Ramos (cell line): ENCODE measurements around the gene RHBDD3.
"Not testable (repeated sequence)": the region's sequence is repeated elsewhere in the genome, so short reads cannot be mapped to it uniquely, and the experiment has no call there.

Experiments
- in situ Hi-C: fragments of 300-500 bp; cut with MboI; formaldehyde crosslinking; loops from one replicate; pipeline ENCODE4 v1.14.3; 2022; ENCODE audit warnings: low sequenced_read_pairs; ENCODE audit not compliant: unreplicated experiment

Gene RHBDD3

DNA sequence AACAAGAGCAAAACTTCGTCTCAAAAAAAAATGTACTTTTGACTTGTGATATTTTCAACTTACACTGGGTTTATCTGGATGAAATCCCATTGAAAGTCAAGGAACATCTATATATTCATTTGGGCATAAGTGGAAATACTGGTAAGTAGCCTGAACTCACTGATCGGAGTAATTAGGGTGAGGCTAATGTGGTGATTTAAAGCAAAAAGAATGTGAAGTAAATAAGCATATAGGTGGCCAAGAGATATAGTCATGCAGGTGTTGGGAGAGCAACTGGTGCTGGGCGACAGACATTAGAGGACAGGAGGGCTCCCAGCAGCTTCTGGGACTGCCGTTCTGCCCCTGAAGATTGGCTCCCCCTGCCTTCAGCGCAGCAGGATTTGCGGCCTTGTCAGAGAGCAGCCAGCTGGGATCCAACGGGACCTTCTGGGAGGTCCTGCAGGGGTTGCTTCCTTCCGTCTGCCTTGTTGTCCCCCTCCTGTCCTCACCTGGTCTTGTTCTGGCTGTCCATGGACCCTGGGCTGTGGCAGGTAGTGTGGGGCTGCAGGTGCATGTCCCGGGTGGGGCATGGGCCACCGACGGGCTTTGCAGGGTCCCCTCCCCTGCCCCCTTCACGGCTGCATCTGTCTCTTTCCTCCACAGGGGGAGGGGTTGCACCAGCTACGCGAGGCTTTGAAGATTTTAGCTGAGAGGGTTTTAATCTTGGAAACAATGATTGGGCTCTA is 14.1 kb downstream of the RHBDD3 start:
- in situ Hi-C loops: no loop called here

DNA sequence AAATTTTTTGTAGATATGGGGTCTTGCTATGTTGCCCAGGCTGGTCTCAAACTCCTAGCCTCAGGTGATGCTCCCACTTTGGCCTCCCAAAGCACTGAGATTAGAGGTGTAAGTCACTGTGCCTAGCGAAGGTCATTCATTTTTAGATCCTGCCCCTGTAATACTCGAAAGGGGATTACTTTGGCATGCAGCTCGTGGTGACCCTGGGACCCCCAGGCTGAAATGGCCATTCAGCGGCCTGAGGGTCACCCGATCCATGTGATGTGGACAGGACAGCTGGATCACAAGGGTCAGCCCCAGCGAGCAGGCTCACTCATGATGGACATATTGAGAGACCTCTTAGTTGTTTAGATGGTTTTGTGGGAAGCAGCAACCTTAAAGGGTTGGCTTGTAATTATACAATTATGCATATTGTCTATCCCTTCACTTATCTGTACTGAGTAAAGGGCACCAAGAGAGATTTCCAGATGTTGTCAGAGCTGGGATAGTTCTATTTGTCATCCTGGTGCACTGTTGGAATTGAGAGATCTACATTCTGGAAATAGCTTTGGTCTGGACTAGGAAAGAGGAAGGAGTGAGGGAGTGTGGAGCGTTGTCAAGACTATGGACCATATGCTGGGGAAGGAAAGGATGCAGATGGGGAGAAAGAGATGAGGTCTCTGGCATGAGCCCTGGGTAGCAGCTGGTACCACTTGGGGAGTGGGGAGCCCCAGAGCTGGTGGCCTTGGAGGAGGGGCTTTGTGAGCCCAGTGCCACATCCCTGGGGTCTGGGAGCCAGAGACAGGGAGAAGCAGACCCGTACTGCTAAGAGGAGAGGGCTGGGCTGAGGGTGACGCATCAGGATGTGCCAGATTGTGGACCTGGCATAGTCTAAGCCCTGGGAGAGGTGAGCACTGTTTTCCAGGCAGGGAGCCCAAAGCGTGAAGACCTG is 15.5 kb downstream of the RHBDD3 start:
- in situ Hi-C loops: no loop called here

DNA sequence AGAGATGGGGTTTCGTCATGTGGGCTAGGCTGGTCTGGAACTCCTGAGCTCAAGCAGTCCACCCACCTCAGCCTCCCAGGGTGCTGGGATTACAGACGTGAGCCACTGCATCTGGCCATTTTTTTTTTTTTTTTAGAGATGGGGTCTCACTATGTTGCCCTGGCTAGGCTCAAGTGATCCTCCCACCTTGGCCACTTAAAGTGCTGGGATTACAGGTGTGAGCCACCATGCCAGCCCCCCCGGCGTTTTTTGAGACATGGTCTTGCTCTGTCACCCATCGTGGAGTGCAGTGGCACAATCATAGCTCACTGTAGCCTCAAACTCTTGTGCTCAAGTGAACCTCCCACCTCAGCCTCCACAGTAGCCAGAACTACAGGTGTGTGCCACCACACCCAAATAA is 16.5 kb downstream of the RHBDD3 start:
- in situ Hi-C loops: no loop called here

DNA sequence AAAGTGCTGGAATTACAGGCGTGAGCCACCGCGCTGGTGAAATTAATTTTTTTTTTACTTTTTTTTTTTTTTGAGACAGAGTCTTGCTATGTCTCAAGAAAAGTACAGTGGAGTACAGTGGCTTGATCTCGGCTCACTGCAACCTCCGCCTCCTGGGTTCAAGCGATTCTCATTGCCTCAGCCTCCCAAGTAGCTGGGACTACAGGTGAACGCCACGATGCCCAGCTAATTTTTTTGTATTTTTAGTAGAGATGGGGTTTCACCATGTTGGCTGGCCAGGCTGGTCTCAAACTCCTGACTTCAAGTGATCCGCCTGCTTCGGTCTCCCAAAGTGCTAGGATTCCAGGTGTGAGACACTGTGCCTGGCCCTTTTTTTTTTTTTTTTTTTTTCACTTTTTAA is 19.9 kb downstream of the RHBDD3 start:
- in situ Hi-C loops: not testable (repeated sequence)

DNA sequence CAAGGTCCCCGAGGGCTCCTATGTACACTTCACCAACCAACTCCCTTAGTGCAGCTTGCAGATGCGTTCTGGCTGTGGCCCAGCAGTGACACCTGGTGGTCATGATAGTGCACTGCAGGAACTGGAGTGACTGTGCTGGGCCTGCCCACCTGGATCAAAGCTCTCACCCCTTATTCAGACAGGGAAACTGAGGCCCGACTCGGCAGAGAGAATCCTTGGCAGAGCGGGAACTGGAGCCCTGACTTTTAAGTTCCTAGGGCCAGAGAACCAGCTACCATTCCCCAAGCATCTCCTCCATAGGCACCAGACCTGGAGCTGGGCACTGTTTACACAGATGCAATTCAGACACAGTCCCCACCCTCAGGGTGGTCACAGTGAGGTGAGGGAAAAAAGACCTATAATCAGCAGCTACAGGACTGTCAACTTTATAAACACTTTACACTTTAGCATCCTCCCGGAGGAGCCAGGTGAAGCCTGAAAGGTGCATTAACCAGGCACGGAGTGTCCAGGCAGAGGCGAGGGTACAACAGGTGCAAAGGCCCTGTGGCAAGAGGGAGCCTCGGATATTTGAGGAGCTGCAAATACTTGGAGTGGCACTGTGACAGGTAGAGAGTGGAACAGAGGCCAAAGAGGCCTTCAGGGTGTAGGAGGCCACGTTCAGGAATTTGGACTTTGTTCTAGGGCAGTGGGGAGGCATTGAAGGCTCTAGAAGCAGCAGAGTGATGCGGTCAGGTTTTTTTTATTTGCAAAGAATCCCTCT is 22.0 kb downstream of the RHBDD3 start:
- in situ Hi-C loops: no loop called here

DNA sequence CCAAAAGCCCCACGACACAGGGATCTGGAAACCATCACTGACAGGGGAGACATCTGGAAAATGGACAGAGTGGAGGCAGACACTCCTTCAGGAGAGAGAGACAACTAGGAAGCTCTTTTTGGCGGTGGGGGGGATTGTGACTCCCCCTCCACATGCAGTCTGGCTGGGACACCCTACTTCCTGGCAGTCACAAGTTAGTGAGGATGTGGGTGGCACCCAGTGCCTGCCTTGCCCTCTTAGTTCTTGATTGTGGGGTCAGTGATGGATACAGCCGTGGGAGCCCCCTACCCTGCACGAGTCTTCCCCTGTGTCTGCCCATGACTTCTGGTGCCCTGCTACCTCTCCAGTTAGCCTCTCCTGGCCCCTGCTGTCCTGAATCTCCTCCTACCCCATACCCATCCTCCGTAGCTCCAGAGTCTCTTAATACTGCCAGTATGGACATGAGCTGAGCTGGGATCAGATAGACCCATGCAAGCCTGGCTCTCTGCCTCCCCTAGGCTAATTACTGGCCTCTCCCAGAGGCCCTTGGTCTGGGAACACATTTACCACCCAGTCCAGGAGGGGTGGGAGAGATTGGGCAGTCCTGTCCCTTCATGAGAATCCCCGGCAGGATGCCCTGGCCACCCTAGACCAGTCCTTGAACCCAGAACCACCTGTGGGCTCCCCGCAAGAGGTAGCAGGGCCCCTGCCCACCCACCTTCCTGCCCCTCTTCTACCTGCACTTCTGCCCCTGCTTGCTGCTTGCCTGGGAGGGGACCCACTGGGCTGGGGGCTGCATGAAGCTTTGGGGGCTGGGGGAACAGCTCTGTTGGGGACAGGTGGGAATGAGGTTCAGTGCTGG is 22.8 kb downstream of the RHBDD3 start:
- in situ Hi-C loops: no loop called here

DNA sequence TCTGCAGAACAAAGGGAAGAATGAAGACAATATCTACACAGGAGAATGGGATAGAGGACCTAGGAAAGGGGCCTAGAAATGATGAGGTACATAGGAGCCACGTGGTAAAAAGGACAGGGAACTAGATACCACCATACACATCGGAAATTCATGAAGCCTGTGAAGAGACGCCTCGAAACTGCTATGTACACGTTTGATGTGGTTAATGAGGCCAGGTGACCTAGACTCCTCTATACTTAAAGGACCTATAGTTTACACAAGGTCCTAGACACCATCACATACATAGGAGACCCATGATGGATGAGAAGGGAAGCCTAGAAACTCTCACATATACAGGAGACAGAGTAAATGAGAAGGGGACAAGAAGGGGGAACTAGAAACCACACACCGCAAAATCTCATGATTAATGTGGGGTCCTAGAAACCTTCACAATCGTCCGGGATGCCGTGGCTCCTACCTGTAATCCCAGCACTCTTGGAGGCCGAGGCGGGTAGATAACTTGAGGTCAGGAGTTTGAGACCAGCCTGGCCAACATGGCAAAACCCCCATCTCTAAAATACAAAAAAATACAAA is 23.8 kb downstream of the RHBDD3 start:
- in situ Hi-C loops: no loop called here

DNA sequence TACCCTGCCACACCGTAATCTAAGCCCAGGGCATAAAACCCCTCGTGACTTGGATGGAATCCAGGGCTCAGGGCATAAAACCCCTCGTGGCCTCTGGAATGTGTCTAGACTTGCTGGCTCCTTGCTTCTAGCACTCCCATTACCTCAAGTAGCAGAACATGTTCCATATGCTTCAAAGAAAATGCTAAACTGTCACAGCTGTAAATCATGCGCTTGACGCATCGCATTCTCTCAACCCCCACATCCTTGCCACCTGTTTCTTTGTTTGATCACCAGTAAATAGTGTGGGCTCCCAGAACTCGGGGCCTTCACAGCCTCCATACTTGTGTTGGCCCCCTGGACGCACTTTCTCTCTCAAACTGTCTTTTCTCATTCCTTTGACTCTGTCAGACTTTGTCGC is 27.3 kb downstream of the RHBDD3 start:
- in situ Hi-C loops: not testable (repeated sequence)

DNA sequence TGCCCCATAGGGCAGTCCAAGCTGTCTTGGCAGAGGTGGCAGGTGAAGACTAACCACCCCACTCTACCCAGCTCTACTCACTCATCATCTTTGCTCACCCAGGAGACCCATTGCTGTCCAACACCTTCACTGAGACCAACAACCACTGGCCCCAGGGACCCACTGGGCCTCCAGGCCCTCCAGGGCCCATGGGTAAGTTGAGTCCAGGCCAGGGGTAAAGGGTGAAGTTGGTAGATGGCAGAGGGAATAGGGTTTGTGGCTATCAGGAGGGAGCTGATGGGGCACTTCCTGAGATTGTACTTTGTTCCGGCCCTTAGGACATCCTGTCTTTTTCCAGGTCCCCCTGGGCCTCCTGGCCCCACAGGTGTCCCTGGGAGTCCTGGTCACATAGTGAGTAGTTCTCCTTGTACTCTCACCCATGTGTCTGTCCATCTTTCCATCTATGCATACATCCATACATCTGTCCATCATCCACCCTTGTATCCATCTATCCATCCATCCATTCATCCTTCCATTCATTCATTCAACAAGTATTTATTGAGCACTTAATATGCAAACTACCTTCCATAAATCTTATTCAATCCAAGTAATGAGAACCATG is 34.4 kb downstream of the RHBDD3 start:
- in situ Hi-C loops: no loop called here

DNA sequence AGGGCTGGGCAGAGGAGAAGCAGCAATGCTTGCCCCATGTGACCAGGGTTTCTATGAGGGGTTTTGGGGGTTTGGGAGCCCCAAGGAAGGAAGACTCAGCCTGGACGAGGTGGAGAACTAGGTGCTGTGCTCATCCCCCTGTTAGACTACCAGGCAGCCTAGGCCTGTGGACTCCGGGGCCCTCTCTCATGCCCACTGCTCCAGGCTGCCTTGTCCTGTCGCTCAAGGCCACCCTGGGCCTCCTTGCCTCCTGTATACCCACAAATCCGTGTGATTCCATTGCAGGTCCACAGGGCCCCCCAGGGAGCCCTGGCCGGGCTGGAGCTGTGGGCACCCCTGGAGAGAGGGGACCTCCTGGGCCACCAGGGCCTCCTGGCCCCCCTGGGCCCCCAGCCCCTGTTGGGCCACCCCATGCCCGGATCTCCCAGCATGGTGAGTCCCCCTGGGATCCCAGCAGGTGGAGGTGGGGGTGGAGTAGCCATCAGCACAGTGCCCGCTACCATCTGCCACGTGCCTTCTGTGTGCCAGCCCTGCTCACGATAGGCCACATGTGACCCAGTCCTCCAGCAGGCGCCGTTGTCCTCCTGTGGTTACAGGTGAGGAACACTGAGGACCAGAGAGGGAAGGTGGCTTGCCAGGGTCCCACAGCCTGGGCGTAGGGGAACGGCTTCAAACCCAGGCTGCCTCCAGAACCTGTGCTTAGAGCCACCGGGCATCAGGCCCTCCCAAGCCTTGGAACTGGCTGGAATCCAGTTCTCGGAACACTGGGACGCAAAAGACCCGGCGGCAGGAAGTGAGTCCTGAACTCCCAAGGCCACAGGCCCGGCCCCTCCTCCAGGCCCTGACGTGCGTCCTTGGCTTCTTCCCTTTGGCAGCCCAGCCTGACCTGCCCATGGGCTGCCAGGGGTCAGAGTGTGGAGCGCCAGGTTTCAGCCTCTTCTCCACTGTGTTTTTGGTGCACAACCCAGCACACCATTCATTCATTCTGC is 35.5 kb downstream of the RHBDD3 start:
- in situ Hi-C loops: no loop called here

DNA sequence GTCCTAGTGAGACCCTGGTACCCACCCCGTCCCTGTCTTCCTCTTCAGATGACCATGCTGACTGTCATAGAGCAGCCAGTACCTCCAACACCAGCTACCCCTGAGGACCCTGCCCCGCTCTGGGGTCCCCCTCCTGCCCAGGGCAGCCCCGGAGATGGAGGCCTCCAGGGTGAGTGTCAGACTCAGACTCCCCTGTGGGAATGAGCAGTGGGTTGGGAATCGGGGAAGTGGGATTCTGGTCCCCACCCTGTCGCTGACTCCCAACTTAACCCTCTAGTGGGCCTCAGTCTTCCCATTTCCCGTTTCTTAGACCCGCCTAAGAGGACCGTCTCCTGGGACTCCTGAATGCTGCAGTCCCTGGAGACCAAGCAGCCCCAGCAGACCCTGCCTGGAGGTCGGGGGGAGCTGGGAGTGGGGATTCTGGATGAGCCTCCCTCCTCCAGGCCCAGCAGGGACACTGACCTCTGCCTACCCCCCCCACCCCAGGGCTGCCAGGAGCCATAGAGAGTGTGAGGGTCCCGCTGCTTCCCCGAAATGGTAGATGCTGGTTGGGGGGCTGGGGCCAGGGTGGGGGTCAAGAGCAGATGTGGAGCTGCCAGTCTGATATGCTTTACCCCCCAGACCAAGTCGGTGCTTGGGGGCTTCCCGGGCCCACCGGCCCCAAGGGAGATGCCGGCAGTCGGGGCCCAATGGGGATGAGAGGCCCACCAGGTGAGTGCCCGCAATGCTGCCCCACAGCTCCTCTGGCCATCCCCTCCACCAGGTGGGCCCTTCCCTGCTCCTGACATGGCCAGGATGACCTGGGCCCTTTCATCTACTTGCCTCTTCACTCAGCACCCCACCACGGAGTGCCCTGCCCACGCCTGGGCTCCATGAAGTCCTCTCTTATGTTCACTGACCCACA is 36.6 kb downstream of the RHBDD3 start:
- in situ Hi-C loops: no loop called here

DNA sequence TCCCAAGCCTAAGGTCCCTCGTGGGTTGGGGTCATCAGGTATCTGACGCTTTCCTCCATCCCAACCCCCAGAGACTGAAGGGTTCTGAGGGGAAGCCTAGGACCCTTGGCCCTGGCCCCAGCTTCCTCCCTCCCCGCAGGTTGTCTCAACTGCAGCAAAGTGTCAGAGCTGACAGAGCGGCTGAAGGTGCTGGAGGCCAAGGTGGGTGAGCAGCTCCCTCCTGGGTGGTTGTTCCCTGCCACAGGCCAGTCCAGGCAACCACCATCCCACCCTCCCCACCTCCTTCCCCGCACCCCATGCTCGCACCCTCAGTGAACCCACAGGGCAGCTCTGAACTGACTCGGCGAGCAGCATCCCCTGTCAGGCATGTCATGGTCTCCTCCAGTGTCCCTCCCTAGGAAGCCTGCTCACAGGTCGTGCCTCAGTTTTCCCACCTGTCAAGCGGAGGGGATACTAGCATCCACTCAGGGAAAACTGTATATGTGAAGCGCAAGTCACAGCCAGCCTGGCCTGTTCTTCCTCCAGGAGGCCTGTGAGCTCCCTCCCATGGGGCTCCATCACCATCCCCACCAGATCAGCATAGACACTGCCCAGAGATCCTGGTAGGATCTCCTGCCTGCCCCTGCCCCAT is 41.3 kb downstream of the RHBDD3 start:
- in situ Hi-C loops: no loop called here

DNA sequence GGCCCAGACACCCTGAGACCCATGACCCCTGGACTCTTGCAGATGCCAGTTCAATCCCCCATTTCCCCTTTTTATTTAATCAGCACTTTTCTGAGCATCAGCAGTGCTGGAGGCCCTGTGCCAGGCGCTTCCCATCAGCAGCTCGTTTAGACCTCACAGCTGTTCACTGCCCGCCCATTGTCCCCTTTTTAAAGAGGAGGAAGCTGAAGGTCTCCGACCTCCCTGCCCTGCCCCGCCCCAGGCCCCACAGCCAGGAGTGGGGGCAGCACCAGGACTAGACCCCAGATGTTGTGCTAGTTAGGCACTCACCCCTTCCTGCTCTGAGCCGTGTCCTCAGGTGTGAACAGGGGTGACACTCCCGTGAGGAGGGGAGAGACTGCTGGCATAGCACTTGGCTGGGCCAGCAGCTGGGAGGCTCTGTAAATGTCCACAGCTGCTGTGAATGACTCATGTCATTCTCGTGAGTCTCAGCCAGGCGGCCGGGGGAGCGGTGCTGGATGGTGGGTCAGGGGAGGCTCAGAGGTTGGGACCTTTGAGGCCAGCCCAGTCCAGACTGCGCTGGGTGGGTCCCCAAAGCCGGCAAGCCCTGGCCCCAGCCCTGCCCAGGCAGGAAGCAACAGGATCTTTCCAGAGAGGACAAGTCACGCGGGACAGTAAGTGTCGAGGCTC is 42.2 kb downstream of the RHBDD3 start:
- in situ Hi-C loops: no loop called here

DNA sequence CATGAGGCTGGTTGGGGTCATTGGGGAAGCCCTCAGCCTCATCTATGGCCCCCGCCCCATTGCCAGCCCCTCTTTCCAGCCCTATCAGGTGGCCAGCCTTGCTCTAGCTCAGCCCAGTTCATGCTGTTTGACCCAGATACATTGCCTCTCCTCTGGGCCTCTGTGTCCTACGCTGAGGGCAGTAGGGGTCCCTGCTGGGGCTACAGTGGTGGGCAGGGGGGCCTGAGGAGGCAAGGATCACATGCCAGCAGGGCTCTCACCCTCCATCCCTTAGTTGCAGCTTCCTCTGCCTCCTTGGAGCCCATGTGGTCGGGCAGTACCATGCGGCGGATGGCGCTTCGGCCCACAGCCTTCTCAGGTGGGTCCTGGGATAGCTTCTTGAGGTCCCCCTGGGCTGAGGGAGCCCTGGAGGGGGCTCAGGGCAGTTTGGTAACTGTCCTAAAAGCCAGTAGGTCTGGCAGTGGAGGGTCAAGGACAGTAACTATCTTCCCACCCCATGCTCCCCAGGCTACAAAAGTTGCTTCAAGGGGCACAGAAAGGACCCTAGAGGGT is 42.8 kb downstream of the RHBDD3 start:
- in situ Hi-C loops: no loop called here

DNA sequence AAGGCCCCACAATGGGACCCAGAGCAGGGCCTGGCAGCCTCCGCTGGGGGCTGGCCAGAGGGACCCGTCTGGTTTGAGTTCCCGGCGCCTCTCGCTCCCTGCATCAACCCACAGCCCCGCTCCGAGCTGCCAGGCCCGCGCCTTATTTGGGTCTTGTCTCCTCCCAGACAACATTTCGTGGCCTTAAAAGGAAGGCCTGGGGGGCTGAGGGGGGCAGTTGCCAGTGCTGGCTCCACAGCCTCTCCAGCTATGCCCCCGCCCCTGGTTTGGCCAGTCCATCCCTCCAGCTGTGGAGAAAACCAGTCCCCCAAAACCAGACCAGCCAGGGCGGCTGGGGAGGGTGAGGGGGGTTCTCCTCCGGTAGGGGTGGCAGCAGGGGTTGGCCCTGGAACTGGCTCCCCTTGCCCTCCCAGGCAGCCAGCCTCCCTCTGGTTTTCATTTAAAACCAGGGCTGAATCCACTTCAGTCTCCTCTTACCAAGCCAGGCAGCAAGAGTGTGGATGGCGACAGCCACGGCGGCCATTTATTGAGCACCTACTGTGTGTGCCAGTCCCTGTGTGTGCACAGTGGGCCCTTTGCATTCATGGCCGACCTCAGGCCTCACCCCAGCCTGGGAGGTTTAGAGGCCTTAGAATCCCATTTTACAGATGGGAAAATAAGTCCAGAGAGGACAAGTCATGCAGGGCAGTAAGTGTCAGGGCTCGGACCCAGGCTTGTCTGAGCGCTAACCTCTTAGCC is 43.5 kb downstream of the RHBDD3 start:
- in situ Hi-C loops: no loop called here
